GM19468 (cell line): Measurements from ENCODE around the gene MARCHF2.
"Not testable (repeated sequence)": the region's sequence is repeated elsewhere in the genome, so short reads cannot be mapped to it uniquely, and the experiment has no call there.

ENCODE experiments used
- ATAC-seq: cut with Tn5 transposase; IDR thresholded peaks from one replicate; pipeline ENCODE4 v1.9.1; 2021; ENCODE audit warnings: mild to moderate bottlenecking, moderate library complexity, moderate number of reproducible peaks; ENCODE audit not compliant: unreplicated experiment; ENCODE audit errors: extremely low read depth

Gene MARCHF2, protein sequence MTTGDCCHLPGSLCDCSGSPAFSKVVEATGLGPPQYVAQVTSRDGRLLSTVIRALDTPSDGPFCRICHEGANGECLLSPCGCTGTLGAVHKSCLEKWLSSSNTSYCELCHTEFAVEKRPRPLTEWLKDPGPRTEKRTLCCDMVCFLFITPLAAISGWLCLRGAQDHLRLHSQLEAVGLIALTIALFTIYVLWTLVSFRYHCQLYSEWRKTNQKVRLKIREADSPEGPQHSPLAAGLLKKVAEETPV

DNA sequence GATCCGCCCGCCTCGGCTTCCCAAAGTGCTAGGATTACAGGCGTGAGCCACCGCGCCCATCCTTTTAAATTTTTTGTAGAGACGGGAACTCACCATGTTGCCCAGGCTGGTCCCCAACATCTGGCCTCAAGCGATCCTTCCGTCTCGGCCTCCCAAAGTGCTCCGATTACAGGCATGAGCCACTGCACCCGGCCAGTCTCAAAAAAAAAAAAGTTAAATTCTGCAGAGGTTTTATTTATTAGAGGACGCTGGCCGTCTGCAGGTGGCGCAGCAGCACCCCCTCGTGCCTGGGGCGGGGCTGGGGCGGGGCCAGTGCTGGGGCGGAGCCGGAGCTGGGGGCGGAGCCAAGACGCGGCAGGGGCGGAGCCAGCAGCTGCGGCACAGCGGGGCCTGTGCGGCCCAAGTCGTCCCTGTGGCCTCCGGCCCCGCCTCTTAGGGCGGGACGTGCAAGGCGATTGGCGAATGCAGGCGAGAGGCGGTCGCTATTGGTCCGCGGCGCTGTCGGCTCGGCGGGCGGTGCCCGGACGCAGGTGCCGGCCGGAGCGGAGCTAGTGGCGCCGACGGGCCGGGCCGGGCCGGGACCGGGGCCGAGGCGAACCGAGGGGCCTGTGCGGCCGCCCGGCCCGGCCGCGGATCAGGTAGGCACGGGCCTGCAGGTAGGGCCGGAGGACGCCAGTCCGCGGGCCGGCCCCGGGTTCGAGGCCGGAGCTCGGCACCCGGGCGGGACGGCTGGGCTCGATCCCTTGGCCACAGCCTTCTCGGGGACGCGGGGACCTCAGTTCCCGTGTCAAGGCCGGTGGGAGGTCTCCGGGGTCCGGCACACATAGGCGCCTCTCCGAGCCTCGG, at the start of gene MARCHF2:
Gene MARCHF2, plus strand, starts transcription at position 523 of the 846 bp plus-strand sequence. CDS start 8,536 bp downstream, outside the sequence.
- ATAC-seq: peak; percentile 98

DNA sequence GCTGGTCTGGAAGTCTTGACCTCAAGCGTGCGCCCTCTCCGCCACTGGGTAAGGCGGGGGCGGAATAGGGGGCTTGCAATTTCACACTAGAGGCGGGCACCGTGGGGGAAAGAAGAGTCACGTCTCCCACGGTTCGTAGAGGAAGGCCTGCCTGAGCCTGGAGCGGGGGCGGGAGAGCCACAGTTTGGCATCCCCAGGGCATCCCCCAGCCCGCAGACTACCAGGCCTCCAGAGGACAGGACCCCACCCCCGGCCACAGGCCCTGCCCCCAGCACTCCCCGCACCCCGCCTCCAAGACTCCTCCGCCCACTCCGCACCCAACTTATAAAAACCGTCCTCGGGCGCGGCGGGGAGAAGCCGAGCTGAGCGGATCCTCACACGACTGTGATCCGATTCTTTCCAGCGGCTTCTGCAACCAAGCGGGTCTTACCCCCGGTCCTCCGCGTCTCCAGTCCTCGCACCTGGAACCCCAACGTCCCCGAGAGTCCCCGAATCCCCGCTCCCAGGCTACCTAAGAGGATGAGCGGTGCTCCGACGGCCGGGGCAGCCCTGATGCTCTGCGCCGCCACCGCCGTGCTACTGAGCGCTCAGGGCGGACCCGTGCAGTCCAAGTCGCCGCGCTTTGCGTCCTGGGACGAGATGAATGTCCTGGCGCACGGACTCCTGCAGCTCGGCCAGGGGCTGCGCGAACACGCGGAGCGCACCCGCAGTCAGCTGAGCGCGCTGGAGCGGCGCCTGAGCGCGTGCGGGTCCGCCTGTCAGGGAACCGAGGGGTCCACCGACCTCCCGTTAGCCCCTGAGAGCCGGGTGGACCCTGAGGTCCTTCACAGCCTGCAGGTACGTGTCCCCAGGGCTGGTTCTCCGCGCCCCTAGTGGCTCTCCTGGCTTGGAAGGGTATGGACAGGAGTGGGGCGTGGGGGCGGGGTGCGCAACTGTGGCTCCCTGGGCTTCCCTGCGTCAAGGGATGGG, 49.0 kb upstream of the MARCHF2 start, which contains the start of gene ANGPTL4:
Gene ANGPTL4, plus strand, starts transcription at position 353 of the 969 bp plus-strand sequence. Its CDS starts 167 bp downstream, at position 520.
- ATAC-seq: no peak

- ATAC-seq: no peak
Observed at GRCh38 chr19:8366121-8366581, 47.0 kb upstream of the MARCHF2 start.

DNA sequence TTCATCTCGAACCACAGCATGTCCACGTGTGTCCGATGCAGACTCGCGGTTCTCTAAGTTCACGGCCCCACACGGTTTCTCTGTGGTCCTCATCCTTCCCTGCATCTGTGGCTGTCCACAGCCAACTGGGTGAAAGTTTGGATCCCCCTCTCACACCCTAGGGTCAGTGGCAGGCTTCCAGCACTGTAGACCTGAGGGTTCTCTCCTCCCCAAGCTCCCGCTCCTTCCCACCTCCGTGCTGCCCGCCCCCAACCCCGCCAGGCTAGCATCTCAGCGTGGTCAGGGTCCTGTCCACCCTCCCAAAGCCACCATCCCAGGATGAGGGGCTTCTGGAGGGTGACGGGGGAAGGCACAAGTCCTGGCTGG, 46.2 kb upstream of the MARCHF2 start:
- ATAC-seq: no peak

GRCh38 chr19:8367327-8368001, 45.6 kb upstream of the MARCHF2 start:
- no peak for ATAC-seq

- no peak for ATAC-seq
Observed at GRCh38 chr19:8370176-8371010, 42.7 kb upstream of the MARCHF2 start.

DNA sequence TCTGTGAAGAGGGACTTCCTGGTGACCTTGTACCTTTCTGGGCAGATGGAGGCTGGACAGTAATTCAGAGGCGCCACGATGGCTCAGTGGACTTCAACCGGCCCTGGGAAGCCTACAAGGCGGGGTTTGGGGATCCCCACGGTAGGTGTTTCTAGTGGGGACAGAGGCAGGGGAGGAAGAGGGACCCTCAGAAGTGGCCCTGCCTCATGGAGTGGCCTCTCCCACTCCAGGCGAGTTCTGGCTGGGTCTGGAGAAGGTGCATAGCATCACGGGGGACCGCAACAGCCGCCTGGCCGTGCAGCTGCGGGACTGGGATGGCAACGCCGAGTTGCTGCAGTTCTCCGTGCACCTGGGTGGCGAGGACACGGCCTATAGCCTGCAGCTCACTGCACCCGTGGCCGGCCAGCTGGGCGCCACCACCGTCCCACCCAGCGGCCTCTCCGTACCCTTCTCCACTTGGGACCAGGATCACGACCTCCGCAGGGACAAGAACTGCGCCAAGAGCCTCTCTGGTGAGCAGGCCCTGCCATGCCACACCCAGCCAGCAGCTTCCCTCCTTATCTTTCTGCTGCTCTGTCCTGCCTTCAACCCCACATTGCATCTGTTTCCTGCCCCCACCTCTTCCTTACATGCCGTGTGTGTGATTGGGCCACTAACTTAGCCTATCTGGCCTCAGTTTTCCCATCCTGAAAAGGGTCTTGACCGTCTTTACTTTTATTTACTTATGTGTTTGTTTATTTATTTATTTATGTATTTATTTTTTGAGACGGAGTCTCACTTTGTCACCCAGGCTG, 41.9 kb upstream of the MARCHF2 start:
- ATAC-seq: no peak

DNA sequence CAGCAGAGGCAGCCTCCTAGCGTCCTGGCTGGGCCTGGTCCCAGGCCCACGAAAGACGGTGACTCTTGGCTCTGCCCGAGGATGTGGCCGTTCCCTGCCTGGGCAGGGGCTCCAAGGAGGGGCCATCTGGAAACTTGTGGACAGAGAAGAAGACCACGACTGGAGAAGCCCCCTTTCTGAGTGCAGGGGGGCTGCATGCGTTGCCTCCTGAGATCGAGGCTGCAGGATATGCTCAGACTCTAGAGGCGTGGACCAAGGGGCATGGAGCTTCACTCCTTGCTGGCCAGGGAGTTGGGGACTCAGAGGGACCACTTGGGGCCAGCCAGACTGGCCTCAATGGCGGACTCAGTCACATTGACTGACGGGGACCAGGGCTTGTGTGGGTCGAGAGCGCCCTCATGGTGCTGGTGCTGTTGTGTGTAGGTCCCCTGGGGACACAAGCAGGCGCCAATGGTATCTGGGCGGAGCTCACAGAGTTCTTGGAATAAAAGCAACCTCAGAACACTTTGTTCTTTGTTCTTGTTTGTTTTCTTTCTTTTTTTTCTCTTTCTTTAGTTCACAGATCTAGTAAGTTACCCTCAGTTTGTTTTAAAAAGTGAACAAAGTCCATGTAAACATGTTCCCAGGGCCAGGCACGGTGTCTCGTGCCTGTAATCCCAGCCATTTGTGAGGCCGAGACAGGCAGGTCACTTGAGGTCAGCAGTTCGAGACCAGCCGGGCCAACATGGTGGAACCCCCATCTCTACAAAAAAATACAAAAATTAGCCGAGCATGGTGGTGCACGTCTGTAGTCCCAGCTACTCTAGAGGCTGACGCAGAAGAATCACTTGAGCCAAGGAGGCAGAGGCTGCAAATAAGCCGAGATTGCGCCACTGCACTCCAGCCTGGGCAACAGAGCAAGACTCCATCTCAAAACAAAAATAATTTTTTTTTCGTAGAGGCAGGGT, 39.0 kb upstream of the MARCHF2 start:
- no peak for ATAC-seq

DNA sequence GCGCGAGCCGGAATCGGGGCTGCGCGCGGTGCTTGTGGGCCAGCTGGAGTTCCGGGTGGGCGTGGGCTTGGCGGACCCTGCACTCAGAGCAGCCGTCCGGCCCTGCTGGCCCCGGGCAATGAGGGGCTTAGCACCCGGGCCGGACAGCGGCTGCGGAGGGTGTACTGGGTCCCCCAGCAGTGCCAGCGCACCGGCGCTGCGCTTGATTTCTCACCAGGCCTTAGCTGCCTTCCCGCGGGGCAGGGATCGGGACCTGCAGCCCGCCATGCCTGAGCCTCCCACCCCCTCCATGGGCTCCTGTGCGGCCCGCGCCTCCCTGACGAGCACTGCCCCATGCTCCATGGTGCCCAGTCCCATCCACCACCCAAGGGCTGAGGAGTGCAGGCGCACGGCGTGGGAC, 37.3 kb upstream of the MARCHF2 start:
- ATAC-seq: not testable (repeated sequence)

DNA sequence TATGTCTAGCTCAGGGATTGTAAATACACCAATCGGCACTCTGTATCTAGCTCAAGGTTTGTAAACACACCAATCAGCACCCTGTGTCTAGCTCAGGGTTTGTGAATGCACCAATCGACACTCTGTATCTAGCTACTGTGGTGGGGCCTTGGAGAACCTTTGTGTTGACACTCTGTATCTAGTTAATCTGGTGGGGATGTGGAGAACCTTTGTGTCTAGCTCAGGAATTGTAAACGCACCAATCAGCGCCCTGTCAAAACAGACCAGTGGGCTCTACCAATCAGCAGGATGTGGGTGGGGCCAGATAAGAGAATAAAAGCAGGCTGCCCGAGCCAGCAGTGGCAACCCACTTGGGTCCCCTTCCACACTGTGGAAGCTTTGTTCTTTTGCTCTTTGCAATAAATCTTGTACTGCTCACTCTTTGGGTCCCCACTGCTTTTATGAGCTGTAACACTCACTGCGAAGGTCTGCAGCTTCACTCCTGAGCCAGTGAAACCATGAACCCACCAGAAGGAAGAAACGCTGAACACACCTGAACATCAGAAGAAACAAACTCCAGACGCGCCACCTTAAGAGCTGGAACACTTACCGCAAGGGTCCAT, 36.6 kb upstream of the MARCHF2 start:
- not testable (repeated sequence) for ATAC-seq

DNA sequence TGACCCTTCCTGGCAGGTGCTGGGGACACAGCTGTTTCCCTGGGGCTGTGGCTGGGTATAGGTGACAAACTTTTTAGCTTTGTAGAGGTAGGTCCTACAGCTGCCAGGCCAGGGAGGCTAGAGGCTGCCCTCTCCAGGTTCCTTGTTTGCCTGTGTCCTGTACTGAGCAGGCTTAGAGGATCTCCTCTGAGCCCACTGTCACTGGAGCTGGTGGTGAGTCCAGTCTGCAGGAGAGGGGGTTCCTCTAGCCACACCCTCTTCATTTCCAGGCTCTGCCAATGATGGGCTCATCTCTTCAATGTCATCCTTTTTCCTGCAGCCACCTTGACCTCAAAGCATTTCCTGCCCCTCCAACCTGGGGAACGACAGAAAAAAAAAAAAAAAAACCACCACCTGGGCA, 35.5 kb upstream of the MARCHF2 start:
- no peak for ATAC-seq

DNA sequence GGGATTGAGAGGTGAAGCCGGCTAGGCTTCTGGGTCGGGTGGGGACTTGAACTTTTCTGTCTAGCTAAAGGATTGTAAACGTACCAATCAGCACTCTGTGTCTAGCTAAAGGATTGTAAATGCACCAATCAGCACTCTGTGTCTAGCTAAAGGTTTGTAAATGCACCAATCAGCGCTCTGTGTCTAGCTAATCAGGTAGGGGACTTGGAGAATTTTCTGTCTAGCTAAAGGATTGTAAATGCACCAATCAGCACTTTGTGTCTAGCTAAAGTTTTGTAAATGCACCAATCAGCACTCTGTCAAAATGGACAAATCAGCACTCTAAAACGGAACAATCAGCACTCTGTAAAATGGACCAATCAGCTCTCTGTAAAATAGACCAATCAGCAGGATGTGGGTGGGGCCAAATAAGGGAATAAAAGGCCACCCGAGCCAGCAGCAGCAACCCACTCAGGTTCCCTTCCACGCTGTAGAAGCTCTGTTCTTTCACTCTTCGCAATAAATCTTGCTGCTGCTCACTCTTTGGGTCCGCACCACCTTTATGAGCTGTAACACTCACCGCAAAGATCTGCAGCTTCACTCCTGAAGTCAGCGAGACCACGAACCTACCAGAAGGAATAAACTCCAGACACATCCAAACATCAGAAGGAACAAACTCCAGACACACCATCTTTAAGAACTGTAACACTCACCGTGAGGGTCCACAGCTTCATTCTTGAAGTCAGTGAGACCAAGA, 33.8 kb upstream of the MARCHF2 start:
- not testable (repeated sequence) for ATAC-seq

DNA sequence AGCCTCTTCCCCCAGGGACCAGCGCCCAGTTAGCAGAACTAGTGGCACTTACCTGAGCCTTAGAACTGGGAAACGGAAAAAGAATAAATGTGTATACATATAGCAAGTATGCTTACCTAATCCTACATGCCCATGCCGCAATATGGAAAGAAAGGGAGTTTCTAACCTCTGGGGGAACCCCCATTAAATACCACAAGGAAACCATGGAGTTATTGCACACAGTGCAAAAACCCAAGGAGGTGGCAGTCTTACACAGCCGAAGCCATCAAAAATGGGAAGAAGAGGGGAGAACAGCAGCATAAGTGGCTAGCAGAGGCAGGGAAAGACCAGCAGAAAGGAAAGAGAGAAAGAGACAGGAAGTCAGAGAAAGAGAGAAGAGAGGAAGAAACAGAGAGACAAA, 28.5 kb upstream of the MARCHF2 start:
- not testable (repeated sequence) for ATAC-seq

DNA sequence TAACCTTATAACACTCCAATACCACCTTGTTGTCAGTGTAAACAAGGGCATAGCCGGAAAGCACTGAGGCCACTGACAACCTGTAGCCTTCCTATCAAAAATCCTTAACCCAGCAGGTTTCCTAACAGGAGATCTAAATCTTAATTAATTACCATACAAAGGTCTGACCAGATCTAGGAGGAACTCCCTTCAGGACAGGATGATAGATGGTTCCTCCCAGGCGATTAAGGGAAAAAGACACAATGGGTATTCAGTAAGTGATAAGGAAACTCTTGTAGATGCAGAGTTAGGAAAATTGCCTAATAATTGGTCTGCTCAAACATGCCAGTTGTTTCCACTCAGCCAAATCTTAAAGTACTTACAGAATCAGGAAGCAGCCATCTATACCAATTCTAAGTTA, 28.0 kb upstream of the MARCHF2 start:
- ATAC-seq: not testable (repeated sequence)

DNA sequence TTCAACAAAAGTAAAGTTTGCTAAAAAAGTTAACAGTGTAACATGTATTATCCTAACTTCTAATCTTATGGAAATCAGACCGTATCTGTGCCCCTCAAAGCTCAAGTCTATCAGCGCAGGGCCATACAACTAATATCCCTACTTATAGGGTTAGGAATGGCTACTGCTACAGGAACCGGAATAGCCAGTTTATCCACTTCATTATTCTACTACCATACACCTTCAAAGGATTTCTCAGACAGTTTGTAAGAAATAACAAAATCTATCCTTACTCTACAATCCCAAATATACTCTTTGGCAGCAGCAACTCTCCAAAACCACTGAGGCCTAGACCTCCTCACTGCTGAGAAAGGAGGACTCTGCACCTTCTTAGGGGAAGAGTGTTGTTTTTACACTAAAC, 27.5 kb upstream of the MARCHF2 start:
- ATAC-seq: not testable (repeated sequence)

DNA sequence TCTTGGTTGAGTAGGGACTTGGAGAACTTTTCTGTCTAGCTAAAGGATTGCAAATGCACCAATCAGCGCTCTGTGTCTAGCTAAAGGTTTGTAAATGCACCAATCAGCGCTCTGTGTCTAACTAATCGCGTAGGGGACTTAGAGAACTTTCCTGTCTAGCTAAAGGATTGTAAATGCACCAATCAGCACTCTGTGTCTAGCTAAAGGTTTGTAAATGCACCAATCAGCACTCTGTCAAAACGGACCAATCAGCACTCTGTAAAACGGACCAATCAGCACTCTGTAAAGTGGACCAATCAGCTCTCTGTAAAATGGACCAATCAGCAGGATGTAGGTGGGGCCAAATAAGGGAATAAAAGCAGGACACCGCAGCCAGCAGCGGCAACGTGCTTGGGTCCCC, 26.7 kb upstream of the MARCHF2 start:
- not testable (repeated sequence) for ATAC-seq
